ENCODE data around the gene DUSP7.

The DUSP7 gene

GRCh38 chr3:52094571-52095485 is 38.5 kb upstream of the DUSP7 start:
- no peak overlapping the region for H3K27ac ChIP-seq
- TF ChIP-seq CTCF (conservative IDR thresholded peaks at IDR 0.05) = no peak

DNA sequence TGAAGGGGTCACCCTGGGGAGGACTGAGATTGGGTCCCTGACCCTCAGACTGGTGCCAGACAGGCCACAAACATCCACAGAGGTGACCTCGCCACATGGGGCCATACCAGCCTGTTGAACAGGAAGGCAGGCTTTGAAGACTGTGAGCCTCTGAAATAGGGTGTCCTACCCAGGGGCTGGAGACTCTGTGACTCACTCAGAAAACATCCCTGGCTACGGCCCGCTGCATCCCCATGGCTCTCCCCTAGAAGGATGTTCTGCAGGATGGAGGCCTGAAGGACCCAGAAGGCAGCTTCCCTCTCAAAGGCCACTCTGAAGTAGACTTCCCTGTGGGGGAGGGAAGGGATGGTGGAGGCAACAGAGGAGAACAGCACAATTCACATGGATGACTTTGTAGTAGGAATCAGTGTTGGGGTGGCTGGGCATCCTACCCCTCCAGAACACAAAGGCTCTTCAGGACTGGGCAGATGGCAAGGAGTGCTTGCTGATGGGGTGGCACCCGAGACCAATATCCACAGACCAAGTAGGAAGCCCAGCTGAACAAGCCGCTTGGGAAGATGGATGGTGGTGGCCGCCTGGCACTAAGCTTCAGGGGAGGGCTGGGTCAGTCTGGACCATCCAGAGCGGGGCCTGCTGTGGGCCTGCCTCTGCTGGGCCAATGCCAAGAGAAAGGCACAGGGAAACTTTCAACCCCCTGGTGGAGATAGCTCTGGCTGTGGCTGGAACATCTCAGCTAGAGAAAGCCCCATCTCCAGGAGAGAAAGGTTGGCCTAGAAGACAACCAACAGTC is 37.6 kb upstream of the DUSP7 start:
- no peak for TF ChIP-seq CTCF (conservative IDR thresholded peaks at IDR 0.05)
- H3K27ac ChIP-seq = no peak overlapping the region

DNA sequence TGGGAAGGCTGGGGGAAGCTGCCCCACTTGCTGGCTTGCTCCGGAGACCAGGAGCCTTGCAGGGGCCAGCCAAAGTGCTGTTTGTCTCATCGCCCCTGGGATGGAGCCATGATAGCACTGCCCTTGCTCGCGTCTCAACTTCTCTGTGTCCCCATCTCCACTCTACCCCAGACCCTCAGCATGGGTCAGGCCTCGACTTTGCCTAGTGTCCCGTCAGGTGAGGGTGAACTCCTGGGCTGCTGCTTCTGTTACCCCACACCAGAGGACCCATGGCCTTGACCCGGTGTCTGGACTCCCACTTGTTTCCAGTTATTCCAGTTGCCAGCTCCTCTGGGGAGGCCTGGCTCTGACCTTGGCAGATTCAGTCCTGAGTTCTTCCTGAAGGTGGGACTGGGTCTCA is 36.5 kb upstream of the DUSP7 start:
- no peak for TF ChIP-seq CTCF (conservative IDR thresholded peaks at IDR 0.05)
- no peak overlapping the region for H3K27ac ChIP-seq

GRCh38 chr3:52092271-52092660 is 35.9 kb upstream of the DUSP7 start:
- no peak overlapping the region for H3K27ac ChIP-seq
- TF ChIP-seq CTCF (conservative IDR thresholded peaks at IDR 0.05) = no peak

- TF ChIP-seq CTCF (conservative IDR thresholded peaks at IDR 0.05) = no peak
- no peak overlapping the region for H3K27ac ChIP-seq
Measured at GRCh38 chr3:52091586-52092270, 35.4 kb upstream of the DUSP7 start.

- no peak for TF ChIP-seq CTCF (conservative IDR thresholded peaks at IDR 0.05)
- no peak overlapping the region for H3K27ac ChIP-seq
Measured at GRCh38 chr3:52090933-52091468, 34.6 kb upstream of the DUSP7 start.
